Tibial artery (tissue), 4 donors: Measurements from ENCODE around the gene STIM2.

Experiments
- DNase-seq, 2 donors: peaks; one replicate each; pipeline ENCODE4 v3.0.0-alpha.2; 2019
- H3K27ac ChIP-seq, 2 donors: fragments of 200-600 bp; sonication (generic) in 1 of 2; 1 replicate in 1 of 2; 2 replicates in 1 of 2; pipeline ENCODE4 v1.5.1; 2018 to 2019; ENCODE audit warnings: mild to moderate bottlenecking in 1 of 2
- H3K27me3 ChIP-seq, 2 donors: fragments of 200-600 bp; sonication (generic) in 1 of 2; one replicate each; pipeline versions ENCODE4 v1.5.1 to v1.6.0; 2016 to 2019
- H3K36me3 ChIP-seq, 3 donors: fragments of 200-600 bp; sonication (generic) in 2 of 3; one replicate each; pipeline ENCODE4 v1.5.1; 2016 to 2019; ENCODE audit warnings: mild to moderate bottlenecking in 2 of 3
- H3K4me1 ChIP-seq, 4 donors: fragments of 200-600 bp; sonication (generic) in 2 of 4; 1 replicate in 3 of 4; 2 replicates in 1 of 4; pipeline ENCODE4 v1.5.1; 2016 to 2019
- H3K4me3 ChIP-seq, 2 donors: fragments of 200-600 bp; sonication (generic) in 1 of 2; 1 replicate in 1 of 2; 2 replicates in 1 of 2; pipeline ENCODE4 v1.5.1; 2018 to 2019; ENCODE audit warnings: mild to moderate bottlenecking in 2 of 2
- H3K9me3 ChIP-seq, 3 donors: fragments of 200-600 bp; sonication (generic) in 1 of 3; one replicate each; pipeline ENCODE4 v1.5.1; 2016 to 2019
- CTCF ChIP-seq, 2 experiments: fragments of 200-600 bp in 1 of 2; fragments of 450-650 bp in 1 of 2; IDR thresholded peaks; one replicate each; pipeline ENCODE4 v1.5.1; 2017 to 2019; ENCODE audit warnings: antibody characterized with exemption in 2 of 2, mild to moderate bottlenecking in 1 of 2, moderate library complexity in 1 of 2
- intact Hi-C: fragments of 100-400 bp; cut with DNase I; formaldehyde crosslinking; loops from one replicate; pipeline ENCODE4 v1.15.0; 2023; ENCODE audit warnings: low total_unique reads

Gene STIM2

GRCh38 chr4:26985873-26986272, 125.2 kb downstream of the STIM2 start:
- no peak for TF ChIP-seq CTCF (IDR thresholded peaks at IDR 0.05)
- no peaks in the 10 kb centered on the region for H3K27me3 ChIP-seq
- intact Hi-C loops = no loop called here
- no peak overlapping the region for H3K4me3 ChIP-seq
- H3K9me3 ChIP-seq = no peaks in the 10 kb centered on the region
- H3K4me1 ChIP-seq = no peaks in the 10 kb centered on the region
- DNase-seq = no peak
- no peak overlapping the region for H3K27ac ChIP-seq
- no peaks in the 10 kb centered on the region for H3K36me3 ChIP-seq

- intact Hi-C loops = no loop called here
- no peak for DNase-seq
- no peak for TF ChIP-seq CTCF (IDR thresholded peaks at IDR 0.05)
These were observed 126.5 kb downstream of the STIM2 start for GRCh38 chr4:26987191-26987590.

GRCh38 chr4:26991057-26991456, 130.4 kb downstream of the STIM2 start:
- Histone ChIP-seq H3K27ac (no peak overlapping the region), H3K9me3 (no peaks in the 10 kb centered on the region), H3K4me1 (peaks cover 0 to 20% (median 0%) of the 10 kb centered on the region in 4 donors), H3K27me3 (no peaks in the 10 kb centered on the region), H3K4me3 (no peak overlapping the region), H3K36me3 (no peaks in the 10 kb centered on the region)
- DNase-seq = no peak
- TF ChIP-seq CTCF (IDR thresholded peaks at IDR 0.05) = no peak
- intact Hi-C loops = no loop called here

More at GRCh38 chr4:26987191-26987590, 126.5 kb downstream of the STIM2 start:
- Histone ChIP-seq H3K27ac (no peak overlapping the region), H3K9me3 (no peaks in the 10 kb centered on the region), H3K4me3 (no peak overlapping the region), H3K4me1 (no peaks in the 10 kb centered on the region), H3K27me3 (no peaks in the 10 kb centered on the region), H3K36me3 (no peaks in the 10 kb centered on the region)

GRCh38 chr4:26992657-26993361, 132.2 kb downstream of the STIM2 start:
- Histone ChIP-seq H3K4me3 (no peak overlapping the region), H3K27me3 (no peaks in the 10 kb centered on the region), H3K9me3 (no peaks in the 10 kb centered on the region), H3K36me3 (no peaks in the 10 kb centered on the region), H3K27ac (no peak overlapping the region), H3K4me1 (peaks cover 0 to 20% (median 0%) of the 10 kb centered on the region in 4 donors)
- no peak for TF ChIP-seq CTCF (IDR thresholded peaks at IDR 0.05)
- intact Hi-C loops = no loop called here
- DNase-seq = peak in 1 of 2 donors; percentile 24

GRCh38 chr4:26993539-26993938, 132.9 kb downstream of the STIM2 start:
- Histone ChIP-seq H3K4me1 (peaks cover 0 to 20% (median 0%) of the 10 kb centered on the region in 4 donors), H3K27ac (no peak overlapping the region), H3K27me3 (no peaks in the 10 kb centered on the region), H3K4me3 (no peak overlapping the region), H3K36me3 (no peaks in the 10 kb centered on the region), H3K9me3 (no peaks in the 10 kb centered on the region)
- TF ChIP-seq CTCF (IDR thresholded peaks at IDR 0.05) = no peak
- no peak for DNase-seq
- intact Hi-C loops = no loop called here
